Activated B cell treated with CpG ODN at 0.5 μM for 24 hours (primary cell): ENCODE measurements around the gene TXNRD2. TPM values are rescaled to one million over a fixed set of nuclear protein-coding genes. Genes with fewer than 3 reads are reported as not detected.

Experiments
- ATAC-seq: fragments of 200-7000 bp; cut with Tn5 transposase; one replicate; pipeline ENCODE4 v1.10.0; 2021; ENCODE audit warnings: low read depth, mild to moderate bottlenecking, moderate library complexity
- CTCF ChIA-PET: fragments of 350-600 bp; sonication (Branson Sonifier 250); formaldehyde crosslinking; loops from one replicate; lab custom pipeline; 2021; ENCODE audit warnings: antibody characterized with exemption; lab: Charles Lee
- POLR2A ChIA-PET: fragments of 350-600 bp; sonication (Branson Sonifier 250); formaldehyde crosslinking; loops from one replicate; lab custom pipeline; 2021; ENCODE audit warnings: antibody characterized with exemption; lab: Charles Lee
- DNase-seq: peaks from one replicate; pipeline ENCODE4 v3.0.0; 2022
- H3K27ac Mint-ChIP-seq: one replicate; pipeline ENCODE4 v1.8.0; 2020; ENCODE audit warnings: mixed read lengths
- H3K27me3 Mint-ChIP-seq: one replicate; pipeline ENCODE4 v1.8.0; 2021; ENCODE audit warnings: mixed read lengths
- H3K36me3 Mint-ChIP-seq: one replicate; pipeline ENCODE4 v1.8.0; 2021; ENCODE audit warnings: low read depth, mixed read lengths
- H3K4me1 Mint-ChIP-seq: one replicate; pipeline ENCODE4 v1.8.0; 2021; ENCODE audit warnings: mixed read lengths
- H3K4me3 Mint-ChIP-seq: one replicate; pipeline ENCODE4 v1.8.0; 2020; ENCODE audit warnings: mild to moderate bottlenecking, mixed read lengths
- H3K9me3 Mint-ChIP-seq: one replicate; pipeline ENCODE4 v1.8.0; 2020; ENCODE audit warnings: mixed read lengths
- intact Hi-C: fragments of 100-400 bp; cut with micrococcal nuclease; formaldehyde crosslinking; loops from one replicate; pipeline ENCODE4 v1.15.1; 2024
- total RNA-seq: library from RNA; stranded (reverse); gene quantifications from 2 replicates; pipeline ENCODE4 v1.2.3, GENCODE V29; 2022
- TF ChIP-seq, protein P1 (sequence below): fragments of 200-600 bp; IDR thresholded peaks from one replicate; pipeline ENCODE4 v1.8.0; 2022; ENCODE audit warnings: antibody characterized with exemption, mild to moderate bottlenecking

Gene TXNRD2
- total RNA-seq, 1 donor from 2014 or later, result 31.2 TPM

DNA sequence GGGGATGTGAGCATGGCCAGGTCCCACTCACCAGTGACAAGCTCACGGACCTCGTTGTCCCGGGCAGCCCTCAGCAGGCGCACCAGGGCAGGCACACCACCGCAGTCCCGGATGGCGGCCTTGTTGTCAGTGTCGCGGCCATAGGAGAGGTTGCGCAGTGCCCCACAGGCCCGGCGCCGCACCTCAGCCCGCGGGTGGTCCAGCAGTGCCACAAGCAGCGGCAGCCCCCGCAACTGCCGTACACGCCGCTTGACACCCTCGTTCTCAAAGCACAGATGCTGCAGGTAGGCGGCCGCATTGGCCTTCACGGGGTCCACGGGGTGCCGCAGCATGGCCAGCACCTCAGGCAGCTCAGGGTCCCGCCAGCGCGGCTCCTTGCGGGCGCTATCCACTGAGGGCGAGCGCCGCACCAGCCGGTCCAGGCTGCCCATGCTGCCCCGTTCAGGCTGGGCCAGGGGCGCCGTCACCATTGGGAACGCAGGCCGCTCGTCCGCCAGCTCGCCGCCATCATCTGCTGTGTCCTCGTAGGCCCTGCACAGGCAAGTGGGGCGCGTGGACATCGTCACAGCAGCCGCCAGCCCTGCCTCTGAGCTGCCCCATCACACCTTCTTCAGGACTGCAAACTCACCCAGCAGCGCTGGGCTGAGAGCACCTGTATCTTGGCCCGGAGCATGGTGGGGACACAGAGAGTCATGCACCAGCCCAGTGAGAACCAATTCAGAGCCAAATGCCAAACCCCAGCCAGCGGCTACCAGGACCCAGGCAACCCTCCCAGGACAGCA, 38.3 kb upstream of the TXNRD2 start:
- ChIA-PET POLR2A (no interaction called here), CTCF (no interaction called here)
- H3K9me3 Mint-ChIP-seq, result no peaks in the 10 kb centered on the region
- H3K4me1 Mint-ChIP-seq, result peaks cover 6% of the 10 kb centered on the region
- H3K36me3 Mint-ChIP-seq, result no peaks in the 10 kb centered on the region
- intact Hi-C loops, result no loop called here
- H3K27me3 Mint-ChIP-seq, result peaks cover under 1% of the 10 kb centered on the region
- H3K4me3 Mint-ChIP-seq, result no peak overlapping the region
- DNase-seq, result no peak
- no peak overlapping the region for H3K27ac Mint-ChIP-seq
- TF ChIP-seq, protein P1, sequence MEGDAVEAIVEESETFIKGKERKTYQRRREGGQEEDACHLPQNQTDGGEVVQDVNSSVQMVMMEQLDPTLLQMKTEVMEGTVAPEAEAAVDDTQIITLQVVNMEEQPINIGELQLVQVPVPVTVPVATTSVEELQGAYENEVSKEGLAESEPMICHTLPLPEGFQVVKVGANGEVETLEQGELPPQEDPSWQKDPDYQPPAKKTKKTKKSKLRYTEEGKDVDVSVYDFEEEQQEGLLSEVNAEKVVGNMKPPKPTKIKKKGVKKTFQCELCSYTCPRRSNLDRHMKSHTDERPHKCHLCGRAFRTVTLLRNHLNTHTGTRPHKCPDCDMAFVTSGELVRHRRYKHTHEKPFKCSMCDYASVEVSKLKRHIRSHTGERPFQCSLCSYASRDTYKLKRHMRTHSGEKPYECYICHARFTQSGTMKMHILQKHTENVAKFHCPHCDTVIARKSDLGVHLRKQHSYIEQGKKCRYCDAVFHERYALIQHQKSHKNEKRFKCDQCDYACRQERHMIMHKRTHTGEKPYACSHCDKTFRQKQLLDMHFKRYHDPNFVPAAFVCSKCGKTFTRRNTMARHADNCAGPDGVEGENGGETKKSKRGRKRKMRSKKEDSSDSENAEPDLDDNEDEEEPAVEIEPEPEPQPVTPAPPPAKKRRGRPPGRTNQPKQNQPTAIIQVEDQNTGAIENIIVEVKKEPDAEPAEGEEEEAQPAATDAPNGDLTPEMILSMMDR, result no peak
- ATAC-seq, result no peak

DNA sequence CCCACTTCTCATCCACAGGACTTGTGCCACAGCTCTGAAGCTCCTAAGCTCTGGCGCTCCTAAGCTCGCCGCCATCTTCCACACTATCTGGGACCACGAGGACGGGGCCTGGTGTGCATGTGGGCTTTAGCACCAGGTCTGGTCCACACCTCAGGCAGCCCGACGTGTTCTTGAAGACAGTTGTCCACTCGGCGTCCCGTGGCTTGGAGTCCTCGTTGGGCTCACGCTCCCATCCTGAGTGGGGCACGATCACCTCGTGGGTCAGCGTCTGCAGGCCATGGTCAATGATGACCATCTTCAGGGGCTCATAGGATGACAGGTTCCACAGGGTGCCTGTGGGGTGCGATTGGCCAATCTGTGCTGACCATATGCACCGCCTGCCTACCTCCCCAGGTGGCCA, 37.1 kb upstream of the TXNRD2 start:
- Mint-ChIP-seq H3K4me3 (no peak overlapping the region), H3K4me1 (peaks cover 9% of the 10 kb centered on the region), H3K27me3 (no peaks in the 10 kb centered on the region), H3K36me3 (no peaks in the 10 kb centered on the region), H3K9me3 (no peaks in the 10 kb centered on the region), H3K27ac (no peak overlapping the region)
- DNase-seq, result no peak
- intact Hi-C loops, result no loop called here
- TF ChIP-seq, protein P1, result no peak
- ATAC-seq, result no peak
- POLR2A ChIA-PET, result interaction anchor here (0.6 kb wide), 1 partner anchor 16 kb away, joined by 5 read pairs; no protein-coding TSS in a partner anchor
- CTCF ChIA-PET, result no interaction called here

DNA sequence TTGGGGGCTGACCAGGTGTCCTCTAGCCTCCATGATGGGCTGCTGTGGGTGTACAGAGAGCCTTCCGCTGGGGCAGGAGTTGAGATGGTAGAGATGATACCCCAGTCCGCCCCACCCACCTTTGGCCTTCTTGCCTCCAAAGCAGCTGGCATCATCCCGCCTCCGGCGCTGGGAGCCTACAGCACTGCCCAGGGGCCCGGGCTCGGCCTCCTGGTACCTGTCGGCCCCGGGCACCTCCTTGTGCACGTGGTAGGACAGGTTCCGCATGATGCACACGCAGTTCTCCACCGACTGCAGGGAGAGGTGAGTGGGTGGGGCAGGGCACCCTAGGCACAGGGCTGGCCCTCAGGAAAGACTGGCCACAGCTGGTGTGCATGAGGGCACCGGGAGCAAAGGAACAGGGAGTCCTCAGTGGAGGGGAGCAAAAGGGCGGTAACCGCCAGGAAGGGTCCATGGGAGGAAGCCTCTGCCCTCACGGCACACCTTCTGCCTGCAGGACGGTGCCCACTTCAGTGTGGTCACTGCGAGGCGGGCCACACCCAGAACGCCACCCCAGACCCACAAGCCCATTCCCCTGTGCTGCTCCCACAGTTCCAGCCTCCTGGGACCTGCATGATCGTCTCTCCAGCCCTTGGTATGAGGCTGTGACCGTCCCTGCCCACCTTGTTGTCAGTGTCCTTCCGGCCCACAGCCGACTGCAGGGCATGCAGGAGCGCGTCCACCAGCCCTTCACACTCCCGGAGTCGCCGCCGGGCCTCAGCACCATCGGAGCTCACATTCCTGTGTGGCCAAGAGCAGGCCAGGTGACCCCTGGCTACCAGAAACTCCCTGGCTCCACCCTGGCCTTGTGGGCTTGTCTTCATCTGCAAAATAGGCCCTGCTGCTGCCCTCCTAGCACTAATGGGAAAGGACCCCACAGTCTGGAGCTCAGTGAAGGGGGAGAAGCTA, 36.0 kb upstream of the TXNRD2 start:
- peaks cover 9% of the 10 kb centered on the region for H3K4me1 Mint-ChIP-seq
- POLR2A ChIA-PET, result no interaction called here
- TF ChIP-seq, protein P1, result no peak
- H3K9me3 Mint-ChIP-seq, result no peaks in the 10 kb centered on the region
- H3K36me3 Mint-ChIP-seq, result no peaks in the 10 kb centered on the region
- H3K27me3 Mint-ChIP-seq, result no peaks in the 10 kb centered on the region
- intact Hi-C loops, result no loop called here
- ATAC-seq, result no peak
- H3K27ac Mint-ChIP-seq, result no peak overlapping the region
- no peak for DNase-seq
- no peak overlapping the region for H3K4me3 Mint-ChIP-seq
- CTCF ChIA-PET, result no interaction called here

DNA sequence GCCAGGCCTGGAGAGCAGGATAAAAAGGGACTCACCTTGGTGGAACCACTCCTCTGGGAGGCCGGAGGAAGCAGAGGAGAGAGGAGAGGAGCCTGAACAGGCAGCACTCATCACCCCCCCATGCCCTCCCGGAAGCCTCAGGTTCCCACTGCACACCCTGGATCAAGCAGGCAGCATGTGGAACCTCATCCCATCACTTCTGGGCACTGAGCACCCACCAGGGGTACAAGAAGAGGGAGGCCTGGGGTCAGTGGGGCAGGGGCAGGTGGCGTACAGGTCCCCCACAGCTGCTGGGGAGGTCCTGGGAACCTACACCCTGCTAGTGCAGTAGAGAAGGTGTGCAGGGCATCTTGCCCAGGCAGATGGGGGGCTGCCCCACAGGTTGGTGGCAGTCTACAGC, 35.1 kb upstream of the TXNRD2 start:
- Mint-ChIP-seq H3K27me3 (no peaks in the 10 kb centered on the region), H3K36me3 (no peaks in the 10 kb centered on the region), H3K9me3 (no peaks in the 10 kb centered on the region), H3K27ac (no peak overlapping the region), H3K4me3 (no peak overlapping the region), H3K4me1 (peaks cover 9% of the 10 kb centered on the region)
- TF ChIP-seq, protein P1, result no peak
- POLR2A ChIA-PET, result no interaction called here
- intact Hi-C loops, result no loop called here
- DNase-seq (no peak), ATAC-seq (no peak)
- CTCF ChIA-PET, result no interaction called here

DNA sequence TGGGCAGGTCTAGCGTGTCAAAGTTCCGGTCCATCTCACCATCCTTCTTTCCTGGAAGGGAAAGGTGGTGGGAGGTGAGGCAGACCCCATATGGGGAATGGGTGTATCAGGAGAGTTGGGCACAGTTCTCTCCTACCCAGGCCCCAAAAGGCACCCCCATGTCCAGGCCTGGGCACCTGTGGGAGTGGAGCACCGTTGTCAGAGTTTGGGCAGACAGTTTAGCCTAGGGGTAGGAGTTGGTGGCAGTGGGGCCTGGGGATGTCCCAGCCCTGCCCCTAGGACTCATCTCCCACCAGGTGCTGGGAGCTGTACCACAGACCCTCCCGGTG, 34.1 kb upstream of the TXNRD2 start:
- TF ChIP-seq, protein P1, result no peak
- CTCF ChIA-PET, result no interaction called here
- intact Hi-C loops, result no loop called here
- H3K4me3 Mint-ChIP-seq, result no peak overlapping the region
- no peaks in the 10 kb centered on the region for H3K27me3 Mint-ChIP-seq
- H3K36me3 Mint-ChIP-seq, result no peaks in the 10 kb centered on the region
- DNase-seq (no peak), ATAC-seq (no peak)
- no peaks in the 10 kb centered on the region for H3K9me3 Mint-ChIP-seq
- POLR2A ChIA-PET, result no interaction called here
- peaks cover 9% of the 10 kb centered on the region for H3K4me1 Mint-ChIP-seq
- no peak overlapping the region for H3K27ac Mint-ChIP-seq
